Right lobe of liver (tissue), 6 donors: ENCODE results near the gene CAPN5. TPM values are rescaled to one million over a fixed set of nuclear protein-coding genes. Genes with fewer than 3 reads are reported as not detected.

Source experiments
- ATAC-seq, 4 donors: fragments of 200-7000 bp; cut with Tn5 transposase; one replicate each; pipeline ENCODE4 v1.9.1; 2020; ENCODE audit warnings: mild to moderate bottlenecking in 4 of 4, moderate library complexity in 4 of 4
- DNase-seq, 3 donors: peaks; one replicate each; pipeline ENCODE4 v3.0.0-alpha.2; 2020
- H3K27ac ChIP-seq, 3 donors: fragments of 200-600 bp; one replicate each; pipeline ENCODE4 v1.8.0; 2022
- H3K27me3 ChIP-seq, 2 donors: fragments of 200-600 bp; one replicate each; pipeline ENCODE4 v1.8.0; 2022
- H3K36me3 ChIP-seq, 4 donors: fragments of 200-600 bp; sonication (generic) in 1 of 4; one replicate each; pipeline versions ENCODE4 v1.5.1 to v1.8.0; 2017 to 2022; ENCODE audit warnings: control low read depth in 1 of 4
- H3K4me1 ChIP-seq, 4 donors: fragments of 200-600 bp; sonication (generic) in 1 of 4; one replicate each; pipeline versions ENCODE4 v1.5.1 to v1.8.0; 2017 to 2022; ENCODE audit warnings: control low read depth in 1 of 4
- H3K4me3 ChIP-seq, 3 donors: fragments of 200-600 bp; one replicate each; pipeline ENCODE4 v1.8.0; 2022
- H3K9me3 ChIP-seq, 4 donors: fragments of 200-600 bp; sonication (generic) in 1 of 4; one replicate each; pipeline versions ENCODE4 v1.5.1 to v1.8.0; 2017 to 2022; ENCODE audit warnings: control low read depth in 1 of 4
- POLR2A ChIP-seq: fragments of 450-650 bp; IDR thresholded peaks from one replicate; pipeline ENCODE4 v1.6.1; 2017; ENCODE audit warnings: antibody characterized with exemption, mild to moderate bottlenecking
- whole genome bisulfite sequencing: methylation state at CpG from one replicate; pipeline ENCODE4 v1.1.6; 2018; ENCODE audit warnings: low coverage, low lambda C conversion rate; ENCODE audit not compliant: insufficient coverage; ENCODE audit errors: missing lambda C conversion rate; 5-methylcytosine and 5-hydroxymethylcytosine counted together
- intact Hi-C, 2 donors: fragments of 100-400 bp; cut with DNase I; formaldehyde crosslinking; loops; one replicate each; pipeline versions ENCODE4 v1.11.2 to v1.14.1; 2022
- total RNA-seq, 6 experiments: library from RNA; depleted of rRNA in 2 of 6; stranded (reverse); fragments of >200 nt in 2 of 6; fragmentation: NEBNext Ultra II Directional in 3 of 6; extraction: Animal tissue kit (Norgen Biotek cat#: 25700) in 3 of 6; gene quantifications; one replicate each; pipeline versions ENCODE4 v1.1.0 to v1.2.4, GENCODE V29; 2016 to 2023
- TF ChIP-seq, protein P1 (sequence below), 4 donors: fragments of 200-600 bp in 3 of 4; fragments of 450-650 bp in 1 of 4; IDR thresholded peaks; one replicate each; pipeline versions ENCODE4 v1.5.1 to v1.8.0; 2016 to 2022; ENCODE audit warnings: antibody characterized with exemption in 4 of 4, mild to moderate bottlenecking in 2 of 4
- donor health status: DM: no; HTN: yes; CAD: no.
- donor health status: DM: no; HTN: no; CAD: no.
- donor health status: DM: no; HTN: no; CAD: no.
- donor health status: DM: no; HTN: yes; CAD: no.
- donor health status: DM: no; HTN: yes; CAD: no.

Gene CAPN5
- total RNA-seq, 6 experiments from 2014 or later = 23.1 to 66.7 (median 43.3) TPM

DNA sequence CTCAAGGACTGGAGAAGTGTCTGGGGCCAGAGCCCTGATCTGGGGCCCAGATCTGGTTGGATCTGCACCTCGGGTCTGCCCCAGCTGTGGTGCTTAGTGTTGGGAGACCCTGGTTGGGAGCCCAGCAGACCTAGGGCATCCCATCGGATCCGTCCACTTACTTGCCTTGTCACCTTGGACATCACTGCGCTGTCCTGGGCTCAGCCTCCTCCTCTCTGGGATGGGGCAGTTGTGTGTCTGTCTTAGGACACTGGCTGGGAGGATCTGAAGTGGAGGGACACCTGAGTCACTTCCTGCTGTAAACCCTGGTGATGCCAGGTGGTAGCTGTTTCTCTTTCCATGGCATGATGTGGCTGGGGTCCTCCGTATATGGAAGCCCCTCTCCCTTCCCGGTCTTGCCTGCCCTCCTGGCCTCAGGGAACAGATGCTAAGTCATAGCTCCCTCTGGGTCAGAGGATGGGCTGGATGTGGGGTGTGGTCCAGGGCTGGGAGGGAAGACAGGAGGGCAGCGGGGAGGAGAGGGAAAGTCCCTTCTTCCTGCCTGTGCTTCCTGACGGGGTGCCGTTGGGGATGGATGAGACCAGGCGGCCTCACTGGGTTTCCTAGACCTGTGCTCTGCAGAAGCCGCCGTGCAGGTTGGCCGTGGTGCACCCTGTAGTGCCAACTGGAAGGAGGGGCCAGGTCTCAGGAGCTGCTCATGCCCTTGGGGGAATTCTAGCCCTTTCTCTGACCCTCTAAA lies 23.8 kb downstream of the CAPN5 start:
- no peaks in the 10 kb centered on the region for H3K27me3 ChIP-seq
- TF ChIP-seq, protein P1, sequence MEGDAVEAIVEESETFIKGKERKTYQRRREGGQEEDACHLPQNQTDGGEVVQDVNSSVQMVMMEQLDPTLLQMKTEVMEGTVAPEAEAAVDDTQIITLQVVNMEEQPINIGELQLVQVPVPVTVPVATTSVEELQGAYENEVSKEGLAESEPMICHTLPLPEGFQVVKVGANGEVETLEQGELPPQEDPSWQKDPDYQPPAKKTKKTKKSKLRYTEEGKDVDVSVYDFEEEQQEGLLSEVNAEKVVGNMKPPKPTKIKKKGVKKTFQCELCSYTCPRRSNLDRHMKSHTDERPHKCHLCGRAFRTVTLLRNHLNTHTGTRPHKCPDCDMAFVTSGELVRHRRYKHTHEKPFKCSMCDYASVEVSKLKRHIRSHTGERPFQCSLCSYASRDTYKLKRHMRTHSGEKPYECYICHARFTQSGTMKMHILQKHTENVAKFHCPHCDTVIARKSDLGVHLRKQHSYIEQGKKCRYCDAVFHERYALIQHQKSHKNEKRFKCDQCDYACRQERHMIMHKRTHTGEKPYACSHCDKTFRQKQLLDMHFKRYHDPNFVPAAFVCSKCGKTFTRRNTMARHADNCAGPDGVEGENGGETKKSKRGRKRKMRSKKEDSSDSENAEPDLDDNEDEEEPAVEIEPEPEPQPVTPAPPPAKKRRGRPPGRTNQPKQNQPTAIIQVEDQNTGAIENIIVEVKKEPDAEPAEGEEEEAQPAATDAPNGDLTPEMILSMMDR (IDR thresholded peaks at IDR 0.05) = no peak
- no peak for TF ChIP-seq POLR2A
- peaks cover 0 to 5% (median under 1%) of the 10 kb centered on the region in 4 donors for H3K36me3 ChIP-seq
- no peak overlapping the region for H3K27ac ChIP-seq
- no CpG with 5 or more reads among the region's 13 CpGs for WGBS
- H3K4me1 ChIP-seq = peaks cover 0 to 55% (median 24%) of the 10 kb centered on the region in 4 donors
- no peak overlapping the region for H3K4me3 ChIP-seq
- intact Hi-C loops = loop anchor here (2.0 to 5.0 kb wide), 2 partner anchors 38 to 42 kb away; no protein-coding TSS in a partner anchor
- H3K9me3 ChIP-seq = no peaks in the 10 kb centered on the region
- DNase-seq (peak in 2 of 3 donors; percentile 29 to 57), ATAC-seq (no peak)

DNA sequence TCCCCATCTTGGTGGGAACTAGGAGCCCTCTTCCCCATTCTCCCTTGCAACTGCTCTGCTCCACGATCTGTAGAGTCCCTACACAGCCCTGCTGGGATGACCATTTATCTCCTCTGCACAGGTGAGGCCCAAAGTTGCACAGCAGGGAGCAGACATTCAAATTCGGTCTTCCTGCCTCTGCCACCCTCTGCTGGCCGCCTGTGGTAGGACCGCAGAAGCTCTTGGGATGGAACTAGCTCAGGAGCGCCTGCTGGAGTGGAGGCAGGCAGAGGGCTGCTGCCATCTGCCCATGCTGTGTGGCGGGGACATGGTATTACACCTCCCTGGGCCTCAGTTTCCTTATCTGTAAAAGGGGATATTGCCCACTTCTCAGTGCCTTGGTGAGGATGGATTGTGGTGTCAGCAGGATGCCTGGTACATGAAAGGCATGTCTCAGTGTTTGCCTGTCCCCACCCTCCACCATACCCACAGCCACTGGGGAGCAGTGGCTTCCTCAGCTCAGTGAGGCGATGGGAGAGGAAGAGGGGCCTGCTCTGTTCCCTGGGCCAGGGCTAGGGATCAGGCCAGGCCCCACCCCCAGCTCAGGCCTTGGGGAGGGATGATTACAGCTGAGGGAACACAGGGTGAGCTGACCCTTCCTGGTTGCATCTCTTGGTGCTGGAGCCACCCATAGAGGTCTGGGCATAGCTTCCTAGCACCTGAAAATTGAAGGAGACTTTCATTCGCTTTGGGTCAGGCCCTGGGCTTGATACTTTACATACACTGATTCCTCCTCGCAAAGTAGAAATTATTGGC lies 24.6 kb downstream of the CAPN5 start:
- 9% methylated on average over 5 of the region's 9 CpGs for WGBS
- H3K27me3 ChIP-seq = no peaks in the 10 kb centered on the region
- H3K36me3 ChIP-seq = peaks cover 0 to 5% (median 0%) of the 10 kb centered on the region in 4 donors
- no peaks in the 10 kb centered on the region for H3K9me3 ChIP-seq
- no peak for TF ChIP-seq POLR2A
- TF ChIP-seq, protein P1 (IDR thresholded peaks at IDR 0.05) = peak; percentile 88 to 98 (median 90)
- no peak overlapping the region for H3K27ac ChIP-seq
- H3K4me1 ChIP-seq = peaks cover 0 to 53% (median 24%) of the 10 kb centered on the region in 4 donors
- ATAC-seq = peak; percentile 54 to 61 (median 58)
- H3K4me3 ChIP-seq = no peak overlapping the region
- intact Hi-C loops = loop anchor here (2.0 to 5.0 kb wide), 2 partner anchors 39 to 43 kb away; no protein-coding TSS in a partner anchor
- DNase-seq = peak; percentile 82 to 83 (median 82)

DNA sequence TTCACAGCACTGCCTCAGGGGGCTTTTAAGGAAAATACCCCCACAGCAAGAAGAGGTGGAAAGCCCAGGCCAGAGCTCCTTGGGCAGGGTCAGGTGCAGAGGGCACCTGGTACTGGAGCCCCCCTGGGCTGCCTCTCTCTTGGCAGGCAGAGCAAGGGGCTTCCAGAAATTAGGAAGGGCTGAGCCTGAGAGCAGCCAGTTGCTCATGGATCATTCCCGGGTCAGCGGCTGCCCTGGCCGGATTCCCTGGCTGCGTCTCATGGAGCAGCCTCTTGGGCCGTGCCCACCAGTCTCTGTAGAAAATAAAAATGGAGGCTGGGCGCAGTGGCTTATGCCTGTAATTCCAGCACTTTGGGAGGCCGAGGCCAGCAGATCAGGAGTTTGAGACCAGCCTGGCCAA lies 25.6 kb downstream of the CAPN5 start:
- ATAC-seq = no peak
- TF ChIP-seq, protein P1 (IDR thresholded peaks at IDR 0.05) = no peak
- no peak for TF ChIP-seq POLR2A
- Histone ChIP-seq H3K9me3 (no peaks in the 10 kb centered on the region), H3K27ac (no peak overlapping the region), H3K27me3 (no peaks in the 10 kb centered on the region), H3K36me3 (peaks cover 0 to 5% (median 0%) of the 10 kb centered on the region in 4 donors), H3K4me3 (no peak overlapping the region), H3K4me1 (peaks cover 0 to 46% (median 21%) of the 10 kb centered on the region in 4 donors)
- intact Hi-C loops = loop anchor here in 1 of 2 donors (5.0 kb wide), 1 partner anchor 40 kb away; no protein-coding TSS in a partner anchor
- peak in 2 of 3 donors; percentile 19 to 44 for DNase-seq
- 31% methylated on average over 4 of the region's 7 CpGs for WGBS

DNA sequence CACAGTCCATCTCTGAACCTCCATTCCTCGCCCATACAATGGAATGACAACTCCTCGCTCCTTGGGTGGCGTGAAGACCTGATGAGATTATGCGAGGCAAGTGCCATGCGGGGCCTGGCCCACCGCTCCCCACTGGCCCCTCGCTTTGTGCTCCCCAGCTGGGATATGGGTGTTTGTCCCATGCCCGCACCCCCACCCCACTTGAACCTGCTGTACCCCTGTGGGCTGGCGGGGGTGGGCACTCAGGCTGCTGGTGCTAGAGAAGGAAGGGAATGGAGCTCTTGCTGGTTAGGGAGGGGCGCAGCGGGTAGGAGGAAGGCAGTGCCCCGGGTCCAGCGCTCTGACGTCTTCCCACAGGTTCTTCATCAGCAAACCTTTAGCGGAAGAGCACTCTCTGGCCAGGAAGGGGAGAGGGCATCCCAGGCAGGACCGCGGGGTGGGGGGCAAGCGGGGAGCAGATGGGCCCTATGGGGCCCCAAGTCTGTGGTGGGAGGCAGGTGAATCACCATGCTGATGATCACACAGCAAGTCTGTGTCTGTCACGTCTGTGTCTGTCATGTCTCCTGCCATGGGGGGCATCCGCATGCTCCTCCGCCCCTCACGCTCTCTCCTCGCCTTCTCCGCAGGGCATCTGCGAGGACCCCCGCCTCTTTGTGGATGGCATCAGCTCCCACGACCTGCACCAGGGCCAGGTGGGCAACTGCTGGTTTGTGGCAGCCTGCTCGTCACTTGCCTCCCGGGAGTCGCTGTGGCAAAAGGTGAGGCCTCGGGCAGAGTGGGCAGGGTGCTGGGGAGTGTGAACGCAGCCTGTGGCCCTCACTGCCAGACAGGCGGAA lies 26.5 kb downstream of the CAPN5 start:
- no peak for ATAC-seq
- 81% methylated on average over 11 of the region's 33 CpGs for WGBS
- Histone ChIP-seq H3K27me3 (no peaks in the 10 kb centered on the region), H3K4me1 (peaks cover 0 to 37% (median 17%) of the 10 kb centered on the region in 4 donors), H3K27ac (no peak overlapping the region), H3K36me3 (peaks cover 0 to 5% (median 0%) of the 10 kb centered on the region in 4 donors), H3K9me3 (no peaks in the 10 kb centered on the region), H3K4me3 (no peak overlapping the region)
- no peak for TF ChIP-seq POLR2A
- intact Hi-C loops = loop anchor here in 1 of 2 donors (5.0 kb wide), 1 partner anchor 41 kb away; no protein-coding TSS in a partner anchor
- DNase-seq = peak in 1 of 3 donors; percentile 46
